Measurements from ENCODE around the gene NT5DC2. TPM values are rescaled to one million over a fixed set of nuclear protein-coding genes. Genes with fewer than 3 reads are reported as not detected.
A peak's percentile ranks its signal among the peaks of the same experiment; 100 is the strongest.

Gene NT5DC2
- total RNA-seq, 2 donors from 2014 or later: 288 to 341 TPM

DNA sequence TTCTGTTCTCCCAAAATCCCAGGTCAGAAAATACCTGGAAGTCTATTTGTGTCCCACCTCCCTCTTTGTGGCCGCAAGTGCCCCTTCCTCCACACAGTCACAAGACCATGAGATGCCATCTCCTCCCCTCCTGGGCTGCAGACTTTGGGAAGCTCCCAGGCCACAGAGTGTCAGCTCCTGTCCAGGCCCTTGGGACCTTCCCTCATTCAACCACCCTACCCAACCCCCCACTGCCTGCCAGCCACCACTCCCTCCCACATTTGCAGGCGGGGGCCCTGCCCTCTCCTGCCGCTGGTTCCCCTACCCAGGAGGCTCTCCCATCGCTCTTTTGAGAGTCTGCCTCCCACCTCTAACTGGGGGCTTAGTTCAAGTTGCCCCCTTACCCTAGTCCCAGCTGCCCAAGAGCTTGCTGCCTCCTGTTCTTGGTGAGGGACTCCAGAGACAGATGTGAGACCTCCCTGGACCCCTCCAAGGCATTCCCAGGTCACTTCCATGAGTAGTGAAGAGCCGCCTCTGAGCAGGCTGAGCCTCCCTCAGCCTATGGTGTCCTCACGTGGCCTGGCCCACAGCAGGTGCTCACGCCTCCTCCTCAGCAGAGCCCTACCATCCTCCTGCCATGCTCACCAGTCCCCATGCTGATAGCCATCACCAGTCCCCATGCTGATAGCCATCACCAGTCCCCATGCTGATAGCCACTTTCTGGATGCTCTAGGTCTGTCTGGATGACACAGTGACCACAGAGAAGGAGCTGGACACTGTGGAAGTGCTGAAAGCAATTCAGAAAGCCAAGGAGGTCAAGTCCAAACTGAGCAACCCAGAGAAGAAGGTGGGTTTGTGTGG, 54.4 kb downstream of the NT5DC2 start:
- H3K9me3 Mint-ChIP-seq: no peaks in the 10 kb centered on the region

DNA sequence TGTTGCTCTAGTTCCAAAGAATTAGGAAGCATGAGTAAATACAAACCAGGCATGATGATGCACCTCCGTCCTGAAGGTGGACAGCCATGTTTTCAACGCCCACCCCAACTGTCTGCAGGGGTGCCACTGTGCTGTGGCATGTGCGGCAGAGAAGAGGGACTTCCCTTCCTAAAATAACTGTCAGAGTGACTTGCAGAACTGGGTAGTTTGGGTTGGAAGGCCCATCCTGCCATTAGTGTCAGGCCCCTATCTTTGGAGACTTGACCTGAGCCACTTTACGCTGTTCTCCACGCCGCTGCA, 55.9 kb downstream of the NT5DC2 start:
- Histone ChIP-seq H3K4me1 (ENCODE audit: control insufficient read depth, insufficient read depth, low read length) (no peaks in the 10 kb centered on the region), H3K9me3 (ENCODE audit: control insufficient read depth, low read length) (no peaks in the 10 kb centered on the region), H3K9ac (ENCODE audit: extremely low read depth, low read length, poor library complexity, severe bottlenecking) (no peak overlapping the region), H3K27me3 (ENCODE audit: control insufficient read depth, insufficient read depth, low read length, poor library complexity, severe bottlenecking) (no peaks in the 10 kb centered on the region), H3K36me3 (ENCODE audit: control insufficient read depth, insufficient read depth, low read length) (peaks cover 97% of the 10 kb centered on the region), H3K27ac (ENCODE audit: low read depth, low read length) (no peak overlapping the region), H3K4me3 (ENCODE audit: low read length) (no peak overlapping the region)
- Mint-ChIP-seq H3K9me3 (no peaks in the 10 kb centered on the region), H3K27me3 (ENCODE audit: insufficient read depth) (no peaks in the 10 kb centered on the region), H3K4me1 (no peaks in the 10 kb centered on the region), H3K36me3 (ENCODE audit: low read depth) (peaks cover 86% of the 10 kb centered on the region), H3K4me3 (no peak overlapping the region), H3K27ac (peak overlapping the region; percentile 74)
- no peak for DNase-seq
- 88 to 97% methylated on average over 5 to 6 of the region's 6 CpGs for WGBS, 2 experiments (ENCODE audit: insufficient coverage in 1 of 2, insufficient read length in 1 of 2)
- TF ChIP-seq, protein P1, sequence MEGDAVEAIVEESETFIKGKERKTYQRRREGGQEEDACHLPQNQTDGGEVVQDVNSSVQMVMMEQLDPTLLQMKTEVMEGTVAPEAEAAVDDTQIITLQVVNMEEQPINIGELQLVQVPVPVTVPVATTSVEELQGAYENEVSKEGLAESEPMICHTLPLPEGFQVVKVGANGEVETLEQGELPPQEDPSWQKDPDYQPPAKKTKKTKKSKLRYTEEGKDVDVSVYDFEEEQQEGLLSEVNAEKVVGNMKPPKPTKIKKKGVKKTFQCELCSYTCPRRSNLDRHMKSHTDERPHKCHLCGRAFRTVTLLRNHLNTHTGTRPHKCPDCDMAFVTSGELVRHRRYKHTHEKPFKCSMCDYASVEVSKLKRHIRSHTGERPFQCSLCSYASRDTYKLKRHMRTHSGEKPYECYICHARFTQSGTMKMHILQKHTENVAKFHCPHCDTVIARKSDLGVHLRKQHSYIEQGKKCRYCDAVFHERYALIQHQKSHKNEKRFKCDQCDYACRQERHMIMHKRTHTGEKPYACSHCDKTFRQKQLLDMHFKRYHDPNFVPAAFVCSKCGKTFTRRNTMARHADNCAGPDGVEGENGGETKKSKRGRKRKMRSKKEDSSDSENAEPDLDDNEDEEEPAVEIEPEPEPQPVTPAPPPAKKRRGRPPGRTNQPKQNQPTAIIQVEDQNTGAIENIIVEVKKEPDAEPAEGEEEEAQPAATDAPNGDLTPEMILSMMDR (conservative IDR thresholded peaks at IDR 0.05): no peak

More for the DNA sequence above, 54.4 kb downstream of the NT5DC2 start:
- H3K36me3 Mint-ChIP-seq (ENCODE audit: low read depth): peaks cover 73% of the 10 kb centered on the region
- TF ChIP-seq, protein P1 (conservative IDR thresholded peaks at IDR 0.05): no peak
- H3K9me3 ChIP-seq (ENCODE audit: control insufficient read depth, low read length): no peaks in the 10 kb centered on the region
- DNase-seq: no peak
- H3K36me3 ChIP-seq (ENCODE audit: control insufficient read depth, insufficient read depth, low read length): peaks cover 96% of the 10 kb centered on the region
- no peak overlapping the region for H3K27ac ChIP-seq (ENCODE audit: low read depth, low read length)
- WGBS, 2 experiments (ENCODE audit: insufficient coverage in 1 of 2, insufficient read length in 1 of 2): 96 to 100% methylated on average over 4 to 7 of the region's 7 CpGs
- H3K4me1 ChIP-seq (ENCODE audit: control insufficient read depth, insufficient read depth, low read length): no peaks in the 10 kb centered on the region
- H3K4me3 Mint-ChIP-seq: no peak overlapping the region
- H3K27me3 Mint-ChIP-seq (ENCODE audit: insufficient read depth): no peaks in the 10 kb centered on the region
- H3K9ac ChIP-seq (ENCODE audit: extremely low read depth, low read length, poor library complexity, severe bottlenecking): no peak overlapping the region
- H3K4me1 Mint-ChIP-seq: no peaks in the 10 kb centered on the region
- no peak overlapping the region for H3K4me3 ChIP-seq (ENCODE audit: low read length)
- no peaks in the 10 kb centered on the region for H3K27me3 ChIP-seq (ENCODE audit: control insufficient read depth, insufficient read depth, low read length, poor library complexity, severe bottlenecking)
- H3K27ac Mint-ChIP-seq: no peak overlapping the region

DNA sequence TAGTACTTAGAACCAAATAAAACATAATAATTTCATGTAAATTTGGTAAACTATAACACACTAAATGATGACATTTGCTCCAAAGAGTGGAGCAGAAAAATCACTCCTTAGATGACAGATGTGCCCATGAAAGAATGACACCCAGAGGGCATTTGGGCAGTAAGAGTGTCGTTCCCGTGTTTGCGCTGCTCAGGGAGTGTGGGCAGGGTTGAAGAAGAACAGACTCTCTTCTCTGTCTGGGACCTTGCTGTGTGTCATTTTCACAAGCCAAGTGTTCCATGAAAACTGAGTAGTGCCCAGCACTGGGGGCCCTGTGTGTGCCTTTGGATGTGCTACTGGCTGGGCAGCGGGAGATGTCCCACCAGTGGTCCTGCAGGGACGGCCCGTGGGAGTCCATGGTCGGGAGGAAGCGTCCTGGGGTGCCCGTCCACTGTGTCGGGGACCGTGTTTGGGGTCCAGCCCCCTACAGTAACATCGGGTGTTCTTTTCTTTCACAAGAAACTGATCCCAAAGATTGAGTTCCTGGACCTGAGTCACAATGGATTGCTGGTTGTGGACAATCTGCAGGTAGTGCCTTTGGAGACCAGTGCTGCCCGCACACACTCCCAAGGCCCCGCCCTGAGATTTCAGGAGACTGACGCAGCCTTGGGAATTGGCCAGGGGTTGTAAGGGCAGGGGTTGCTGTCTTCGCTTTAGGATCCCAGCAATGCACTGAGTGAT, 56.4 kb downstream of the NT5DC2 start:
- H3K4me1 Mint-ChIP-seq: no peaks in the 10 kb centered on the region
- H3K4me3 ChIP-seq (ENCODE audit: low read length): no peak overlapping the region
- H3K9me3 Mint-ChIP-seq: no peaks in the 10 kb centered on the region
- 95 to 98% methylated on average over 16 of the region's 16 CpGs for WGBS, 2 experiments (ENCODE audit: insufficient coverage in 1 of 2, insufficient read length in 1 of 2)
- TF ChIP-seq, protein P1 (conservative IDR thresholded peaks at IDR 0.05): no peak
- peaks cover 86% of the 10 kb centered on the region for H3K36me3 Mint-ChIP-seq (ENCODE audit: low read depth)
- no peaks in the 10 kb centered on the region for H3K27me3 Mint-ChIP-seq (ENCODE audit: insufficient read depth)
- H3K4me1 ChIP-seq (ENCODE audit: control insufficient read depth, insufficient read depth, low read length): no peaks in the 10 kb centered on the region
- no peaks in the 10 kb centered on the region for H3K27me3 ChIP-seq (ENCODE audit: control insufficient read depth, insufficient read depth, low read length, poor library complexity, severe bottlenecking)
- H3K27ac Mint-ChIP-seq: no peak overlapping the region
- H3K9ac ChIP-seq (ENCODE audit: extremely low read depth, low read length, poor library complexity, severe bottlenecking): no peak overlapping the region
- H3K4me3 Mint-ChIP-seq: no peak overlapping the region
- no peak for DNase-seq
- H3K27ac ChIP-seq (ENCODE audit: low read depth, low read length): no peak overlapping the region
- H3K9me3 ChIP-seq (ENCODE audit: control insufficient read depth, low read length): no peaks in the 10 kb centered on the region
- H3K36me3 ChIP-seq (ENCODE audit: control insufficient read depth, insufficient read depth, low read length): peaks cover 97% of the 10 kb centered on the region

Other genes starting within 250 kb of the NT5DC2 start
- gene GLYCTK, start 246.0 kb downstream of the NT5DC2 start, total RNA-seq: 10 to 100 TPM; 21.7 to 28.4 TPM
- gene DNAH1, start 217.5 kb downstream of the NT5DC2 start, total RNA-seq: 1 to 10 TPM; 4.9 to 5.5 TPM
- gene BAP1, start 123.8 kb downstream of the NT5DC2 start, total RNA-seq: 100 to 1,000 TPM in 1 of 2 donors, 10 to 100 TPM in 1; 94.5 to 100 TPM
- 10 to 100 TPM; 10.9 to 12.7 TPM for gene PHF7, start 123.2 kb downstream of the NT5DC2 start, total RNA-seq
- gene SEMA3G, start 88.8 kb downstream of the NT5DC2 start, total RNA-seq: 1 to 10 TPM; 2.5 to 8.6 TPM
- 10 to 100 TPM; 44.8 to 64.6 TPM for gene TNNC1, start 79.8 kb downstream of the NT5DC2 start, total RNA-seq
- 100 to 1,000 TPM; 151 to 156 TPM for gene NISCH, start 78.3 kb downstream of the NT5DC2 start, total RNA-seq
- gene STAB1, start 38.5 kb downstream of the NT5DC2 start, total RNA-seq: under 1 TPM; 0.24 to 0.55 TPM
- 10 to 100 TPM; 28.1 to 34.1 TPM for gene UQCC5, start 2.7 kb upstream of the NT5DC2 start, total RNA-seq
- 10 to 100 TPM; 73.4 to 78.5 TPM for gene PBRM1, start 152.1 kb upstream of the NT5DC2 start, total RNA-seq
- gene GNL3, start 152.2 kb upstream of the NT5DC2 start, total RNA-seq: 100 to 1,000 TPM; 101 to 107 TPM
- gene GLT8D1, start 171.9 kb upstream of the NT5DC2 start, total RNA-seq: 10 to 100 TPM; 54.4 to 72.2 TPM
- gene SPCS1, start 172.2 kb upstream of the NT5DC2 start, total RNA-seq: 100 to 1,000 TPM; 101 to 113 TPM
- gene NEK4, start 237.1 kb upstream of the NT5DC2 start, total RNA-seq: 10 to 100 TPM; 44.2 to 49.5 TPM
- gene ITIH1, start 243.7 kb upstream of the NT5DC2 start, total RNA-seq: not detected

All from endodermal cell (in vitro differentiated cells).